ENCODE results near the gene ZFP28.

GRCh38 chr19:56538761-56539263 lies at the start of gene ZFP28:
- TF ChIP-seq CTCF (IDR thresholded peaks at IDR 0.05): no peak
- TF ChIP-seq POLR2A (IDR thresholded peaks at IDR 0.05): no peak
